HG03432 (cell line): ENCODE data around the gene MYO10.

ENCODE experiments used
- ATAC-seq: cut with Tn5 transposase; IDR thresholded peaks from one replicate; pipeline ENCODE4 v1.9.1; 2021; ENCODE audit warnings: mild to moderate bottlenecking, moderate library complexity; ENCODE audit not compliant: unreplicated experiment

MYO10 gene

GRCh38 chr5:16826379-16827125, 109.5 kb downstream of the MYO10 start:
- ATAC-seq = no peak

GRCh38 chr5:16819522-16820167, 116.4 kb downstream of the MYO10 start:
- ATAC-seq = no peak

- no peak for ATAC-seq
These were observed 120.7 kb downstream of the MYO10 start for GRCh38 chr5:16815432-16815831.

GRCh38 chr5:16812911-16813310, 123.2 kb downstream of the MYO10 start:
- ATAC-seq = no peak

GRCh38 chr5:16812448-16812847, 123.6 kb downstream of the MYO10 start:
- ATAC-seq = no peak

- ATAC-seq = no peak
These were observed 125.8 kb downstream of the MYO10 start for GRCh38 chr5:16810208-16810854.

- no peak for ATAC-seq
These were observed 126.5 kb downstream of the MYO10 start for GRCh38 chr5:16809395-16810207.

GRCh38 chr5:16809010-16809394, 127.1 kb downstream of the MYO10 start:
- ATAC-seq = no peak

- ATAC-seq = no peak
These were observed 128.1 kb downstream of the MYO10 start for GRCh38 chr5:16808021-16808420.

- ATAC-seq = no peak
These were observed 128.6 kb downstream of the MYO10 start for GRCh38 chr5:16807547-16807864.

- no peak for ATAC-seq
These were observed 129.2 kb downstream of the MYO10 start for GRCh38 chr5:16806711-16807546.

GRCh38 chr5:16805486-16805885, 130.6 kb downstream of the MYO10 start:
- no peak for ATAC-seq

GRCh38 chr5:16803831-16804230, 132.3 kb downstream of the MYO10 start:
- ATAC-seq = no peak

- ATAC-seq = no peak
These were observed 135.6 kb downstream of the MYO10 start for GRCh38 chr5:16800477-16800876.

GRCh38 chr5:16799796-16800195, 136.3 kb downstream of the MYO10 start:
- no peak for ATAC-seq

GRCh38 chr5:16797951-16798350, 138.1 kb downstream of the MYO10 start:
- no peak for ATAC-seq

- no peak for ATAC-seq
These were observed 141.7 kb downstream of the MYO10 start for GRCh38 chr5:16794269-16794913.

- no peak for ATAC-seq
These were observed 143.4 kb downstream of the MYO10 start for GRCh38 chr5:16792598-16793275.

GRCh38 chr5:16791904-16792597, 144.0 kb downstream of the MYO10 start:
- ATAC-seq = no peak
